WTC11 (cell line): Measurements from ENCODE around the gene TTC28. TPM values are rescaled to one million over a fixed set of nuclear protein-coding genes. Genes with fewer than 3 reads are reported as not detected.

Experiments
- ATAC-seq: fragments of 200-7000 bp; cut with Tn5 transposase; 2 replicates; pipeline ENCODE4 v1.10.0; 2021; ENCODE audit warnings: mild to moderate bottlenecking, moderate library complexity
- CTCF ChIA-PET: fragments of 300-600 bp; sonication (Branson Sonifier 250); formaldehyde crosslinking; loops from one replicate; lab custom pipeline; 2021; ENCODE audit warnings: antibody characterized with exemption; lab: Charles Lee
- POLR2A ChIA-PET: fragments of 350-600 bp; sonication (Branson Sonifier 250); formaldehyde crosslinking; loops from one replicate; lab custom pipeline; 2021; ENCODE audit warnings: antibody characterized with exemption; lab: Charles Lee
- DNase-seq: peaks from one replicate; pipeline ENCODE4 v3.0.0; 2021; ENCODE audit warnings: low spot score
- H3K27ac Mint-ChIP-seq: 2 replicates; pipeline ENCODE4 v1.8.0; 2021; ENCODE audit warnings: mixed read lengths
- H3K27me3 Mint-ChIP-seq: 2 replicates; pipeline ENCODE4 v1.8.0; 2021; ENCODE audit warnings: low read depth, mild to moderate bottlenecking, moderate library complexity, mixed read lengths
- H3K36me3 Mint-ChIP-seq: 2 replicates; pipeline ENCODE4 v1.8.0; 2021; ENCODE audit warnings: mixed read lengths
- H3K4me1 Mint-ChIP-seq: 2 replicates; pipeline ENCODE4 v1.8.0; 2022; ENCODE audit warnings: mixed read lengths
- H3K4me3 Mint-ChIP-seq: 2 replicates; pipeline ENCODE4 v1.8.0; 2021; ENCODE audit warnings: mild to moderate bottlenecking, moderate library complexity, mixed read lengths
- H3K9me3 Mint-ChIP-seq: 2 replicates; pipeline ENCODE4 v1.8.0; 2021; ENCODE audit warnings: mixed read lengths
- ATF1 ChIP-seq: sonication (generic); formaldehyde crosslinking; IDR thresholded peaks from 2 replicates; pipeline ENCODE4 v1.8.1; 2023; ENCODE audit warnings: mild to moderate bottlenecking, moderate library complexity, missing genetic modification reagents
- CTCF ChIP-seq: fragments of 200-600 bp; IDR thresholded peaks from 2 replicates; pipeline ENCODE4 v1.8.0; 2022; ENCODE audit warnings: antibody characterized with exemption
- FOXP4 ChIP-seq: sonication (generic); formaldehyde crosslinking; IDR thresholded peaks from 2 replicates; pipeline ENCODE4 v1.8.0; 2022; ENCODE audit warnings: mild to moderate bottlenecking, missing genetic modification reagents
- GRHL2 ChIP-seq: fragments of 250-450 bp; sonication (Bioruptor Pico); IDR thresholded peaks from 2 replicates; pipeline ENCODE4 v1.8.0; 2022; ENCODE audit warnings: mild to moderate bottlenecking, moderate library complexity; ENCODE audit not compliant: insufficient replicate concordance, severe bottlenecking
- MLX ChIP-seq: sonication (generic); formaldehyde crosslinking; IDR thresholded peaks from 2 replicates; pipeline ENCODE4 v1.8.1; 2023; ENCODE audit warnings: mild to moderate bottlenecking, missing genetic modification reagents, moderate library complexity
- NFE2L1 ChIP-seq: sonication (generic); formaldehyde crosslinking; IDR thresholded peaks from 2 replicates; pipeline ENCODE4 v1.8.1; 2023; ENCODE audit warnings: missing genetic modification reagents
- NFYB ChIP-seq: sonication (generic); formaldehyde crosslinking; conservative IDR thresholded peaks from 2 replicates; pipeline ENCODE4 v1.8.0; 2022; ENCODE audit warnings: low read depth, missing genetic modification reagents
- NR1H2 ChIP-seq: sonication (generic); formaldehyde crosslinking; IDR thresholded peaks from 2 replicates; pipeline ENCODE4 v1.9.0; 2021; ENCODE audit warnings: mild to moderate bottlenecking, moderate library complexity, missing genetic modification reagents
- OVOL2 ChIP-seq: fragments of 250-450 bp; sonication (Bioruptor Pico); IDR thresholded peaks from 2 replicates; pipeline ENCODE4 v1.9.0; 2021; ENCODE audit warnings: mild to moderate bottlenecking, borderline replicate concordance
- PRRX2 ChIP-seq: fragments of 250-450 bp; sonication (Bioruptor Pico); IDR thresholded peaks from 2 replicates; pipeline ENCODE4 v1.8.0; 2021; ENCODE audit warnings: mild to moderate bottlenecking
- SP1 ChIP-seq: sonication (generic); formaldehyde crosslinking; conservative IDR thresholded peaks from 2 replicates; pipeline ENCODE4 v1.8.1; 2022; ENCODE audit warnings: missing genetic modification reagents
- ZNF121 ChIP-seq: sonication (generic); formaldehyde crosslinking; IDR thresholded peaks from 2 replicates; pipeline ENCODE4 v1.8.0; 2023; ENCODE audit warnings: missing genetic modification reagents
- total RNA-seq: library from RNA; stranded (reverse); gene quantifications from 3 replicates; pipeline ENCODE4 v1.2.3, GENCODE V29; 2021
- TF ChIP-seq, protein P1 (sequence below): fragments of 250-450 bp; sonication (Bioruptor Pico); IDR thresholded peaks from 2 replicates; pipeline ENCODE4 v1.8.0; 2021; ENCODE audit warnings: mild to moderate bottlenecking
- TF ChIP-seq, protein P2 (sequence below): fragments of 250-450 bp; sonication (Bioruptor Pico); IDR thresholded peaks from 2 replicates; pipeline ENCODE4 v1.9.0; 2021; ENCODE audit warnings: mild to moderate bottlenecking, borderline replicate concordance
- TF ChIP-seq, protein P3 (sequence below): sonication (generic); formaldehyde crosslinking; IDR thresholded peaks from 2 replicates; pipeline ENCODE4 v1.8.1; 2023; ENCODE audit warnings: mild to moderate bottlenecking, missing genetic modification reagents

Gene TTC28
- total RNA-seq, 1 experiment from 2014 or later: 13.0 TPM

GRCh38 chr22:28023774-28024173 lies 655.9 kb downstream of the TTC28 start:
- POLR2A ChIA-PET: no interaction called here
- H3K36me3 Mint-ChIP-seq: no peaks in the 10 kb centered on the region
- ATAC-seq: no peak
- no peak for TF ChIP-seq SP1 (CRISPR knock-in tag)
- TF ChIP-seq, protein P1, sequence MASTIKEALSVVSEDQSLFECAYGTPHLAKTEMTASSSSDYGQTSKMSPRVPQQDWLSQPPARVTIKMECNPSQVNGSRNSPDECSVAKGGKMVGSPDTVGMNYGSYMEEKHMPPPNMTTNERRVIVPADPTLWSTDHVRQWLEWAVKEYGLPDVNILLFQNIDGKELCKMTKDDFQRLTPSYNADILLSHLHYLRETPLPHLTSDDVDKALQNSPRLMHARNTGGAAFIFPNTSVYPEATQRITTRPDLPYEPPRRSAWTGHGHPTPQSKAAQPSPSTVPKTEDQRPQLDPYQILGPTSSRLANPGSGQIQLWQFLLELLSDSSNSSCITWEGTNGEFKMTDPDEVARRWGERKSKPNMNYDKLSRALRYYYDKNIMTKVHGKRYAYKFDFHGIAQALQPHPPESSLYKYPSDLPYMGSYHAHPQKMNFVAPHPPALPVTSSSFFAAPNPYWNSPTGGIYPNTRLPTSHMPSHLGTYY: no peak
- no peak for TF ChIP-seq CTCF
- TF ChIP-seq ZNF121 (CRISPR knock-in tag): no peak
- TF ChIP-seq PRRX2 (CRISPR knock-in tag): no peak
- TF ChIP-seq GRHL2 (CRISPR knock-in tag): no peak
- no peak for TF ChIP-seq NFE2L1 (CRISPR knock-in tag)
- no peak for TF ChIP-seq FOXP4 (CRISPR knock-in tag)
- no peak for TF ChIP-seq NR1H2 (CRISPR knock-in tag)
- TF ChIP-seq ATF1 (CRISPR knock-in tag): no peak
- no peak for TF ChIP-seq NFYB
- no peak for TF ChIP-seq OVOL2
- TF ChIP-seq, protein P2, sequence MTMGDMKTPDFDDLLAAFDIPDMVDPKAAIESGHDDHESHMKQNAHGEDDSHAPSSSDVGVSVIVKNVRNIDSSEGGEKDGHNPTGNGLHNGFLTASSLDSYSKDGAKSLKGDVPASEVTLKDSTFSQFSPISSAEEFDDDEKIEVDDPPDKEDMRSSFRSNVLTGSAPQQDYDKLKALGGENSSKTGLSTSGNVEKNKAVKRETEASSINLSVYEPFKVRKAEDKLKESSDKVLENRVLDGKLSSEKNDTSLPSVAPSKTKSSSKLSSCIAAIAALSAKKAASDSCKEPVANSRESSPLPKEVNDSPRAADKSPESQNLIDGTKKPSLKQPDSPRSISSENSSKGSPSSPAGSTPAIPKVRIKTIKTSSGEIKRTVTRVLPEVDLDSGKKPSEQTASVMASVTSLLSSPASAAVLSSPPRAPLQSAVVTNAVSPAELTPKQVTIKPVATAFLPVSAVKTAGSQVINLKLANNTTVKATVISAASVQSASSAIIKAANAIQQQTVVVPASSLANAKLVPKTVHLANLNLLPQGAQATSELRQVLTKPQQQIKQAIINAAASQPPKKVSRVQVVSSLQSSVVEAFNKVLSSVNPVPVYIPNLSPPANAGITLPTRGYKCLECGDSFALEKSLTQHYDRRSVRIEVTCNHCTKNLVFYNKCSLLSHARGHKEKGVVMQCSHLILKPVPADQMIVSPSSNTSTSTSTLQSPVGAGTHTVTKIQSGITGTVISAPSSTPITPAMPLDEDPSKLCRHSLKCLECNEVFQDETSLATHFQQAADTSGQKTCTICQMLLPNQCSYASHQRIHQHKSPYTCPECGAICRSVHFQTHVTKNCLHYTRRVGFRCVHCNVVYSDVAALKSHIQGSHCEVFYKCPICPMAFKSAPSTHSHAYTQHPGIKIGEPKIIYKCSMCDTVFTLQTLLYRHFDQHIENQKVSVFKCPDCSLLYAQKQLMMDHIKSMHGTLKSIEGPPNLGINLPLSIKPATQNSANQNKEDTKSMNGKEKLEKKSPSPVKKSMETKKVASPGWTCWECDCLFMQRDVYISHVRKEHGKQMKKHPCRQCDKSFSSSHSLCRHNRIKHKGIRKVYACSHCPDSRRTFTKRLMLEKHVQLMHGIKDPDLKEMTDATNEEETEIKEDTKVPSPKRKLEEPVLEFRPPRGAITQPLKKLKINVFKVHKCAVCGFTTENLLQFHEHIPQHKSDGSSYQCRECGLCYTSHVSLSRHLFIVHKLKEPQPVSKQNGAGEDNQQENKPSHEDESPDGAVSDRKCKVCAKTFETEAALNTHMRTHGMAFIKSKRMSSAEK (CRISPR knock-in tag): no peak
- TF ChIP-seq MLX (CRISPR knock-in tag): no peak
- TF ChIP-seq, protein P3, sequence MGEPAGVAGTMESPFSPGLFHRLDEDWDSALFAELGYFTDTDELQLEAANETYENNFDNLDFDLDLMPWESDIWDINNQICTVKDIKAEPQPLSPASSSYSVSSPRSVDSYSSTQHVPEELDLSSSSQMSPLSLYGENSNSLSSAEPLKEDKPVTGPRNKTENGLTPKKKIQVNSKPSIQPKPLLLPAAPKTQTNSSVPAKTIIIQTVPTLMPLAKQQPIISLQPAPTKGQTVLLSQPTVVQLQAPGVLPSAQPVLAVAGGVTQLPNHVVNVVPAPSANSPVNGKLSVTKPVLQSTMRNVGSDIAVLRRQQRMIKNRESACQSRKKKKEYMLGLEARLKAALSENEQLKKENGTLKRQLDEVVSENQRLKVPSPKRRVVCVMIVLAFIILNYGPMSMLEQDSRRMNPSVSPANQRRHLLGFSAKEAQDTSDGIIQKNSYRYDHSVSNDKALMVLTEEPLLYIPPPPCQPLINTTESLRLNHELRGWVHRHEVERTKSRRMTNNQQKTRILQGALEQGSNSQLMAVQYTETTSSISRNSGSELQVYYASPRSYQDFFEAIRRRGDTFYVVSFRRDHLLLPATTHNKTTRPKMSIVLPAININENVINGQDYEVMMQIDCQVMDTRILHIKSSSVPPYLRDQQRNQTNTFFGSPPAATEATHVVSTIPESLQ (CRISPR knock-in tag): no peak
- H3K27ac Mint-ChIP-seq: no peak overlapping the region
- no peak for DNase-seq
- no peaks in the 10 kb centered on the region for H3K9me3 Mint-ChIP-seq
- H3K4me3 Mint-ChIP-seq: no peak overlapping the region
- peaks cover 8% of the 10 kb centered on the region for H3K4me1 Mint-ChIP-seq
- H3K27me3 Mint-ChIP-seq: no peaks in the 10 kb centered on the region
- CTCF ChIA-PET: interaction anchor here (0.6 kb wide), 1 partner anchor 9 kb away, joined by 4 read pairs; no protein-coding TSS in a partner anchor
